CD14-positive monocyte (primary cell): ENCODE measurements around the gene ZNF638. TPM values are rescaled to one million over a fixed set of nuclear protein-coding genes. Genes with fewer than 3 reads are reported as not detected.
A peak's percentile ranks its signal among the peaks of the same experiment; 100 is the strongest.

Source experiments
- DNase-seq, 3 donors: peaks; one replicate each; pipeline ENCODE4 v3.0.0-alpha.2; 2011 to 2022
- H2AFZ ChIP-seq: 2 replicates; pipeline ENCODE4 v1.6.0; 2012; ENCODE audit warnings: mild to moderate bottlenecking, low read depth, low read length, inconsistent platforms; ENCODE audit not compliant: insufficient read depth, poor library complexity, severe bottlenecking
- H3K27ac ChIP-seq, 2 donors: 1 replicate in 1 of 2; 2 replicates in 1 of 2; pipeline ENCODE4 v1.5.1; 2012 to 2013; ENCODE audit warnings: low read length in 2 of 2, control low read depth in 1 of 2, inconsistent platforms in 1 of 2, low read depth in 1 of 2, mild to moderate bottlenecking in 1 of 2
- H3K27me3 ChIP-seq, 2 donors: one replicate each; pipeline versions ENCODE4 v1.6.0 to v1.6.1; 2011 to 2013; ENCODE audit warnings: low read length in 2 of 2; ENCODE audit not compliant: control insufficient read depth in 2 of 2, insufficient read depth in 2 of 2
- H3K36me3 ChIP-seq, 2 donors: replicated peaks in 1 of 2; 1 replicate in 1 of 2; 2 replicates in 1 of 2; pipeline versions ENCODE4 v1.5.1 to v1.6.1; 2012 to 2013; ENCODE audit warnings: low read length in 2 of 2, control low read depth in 1 of 2, inconsistent platforms in 1 of 2, mild to moderate bottlenecking in 1 of 2; ENCODE audit not compliant: insufficient read depth in 2 of 2, control insufficient read depth in 1 of 2
- H3K4me1 ChIP-seq, 2 donors: 1 replicate in 1 of 2; 2 replicates in 1 of 2; pipeline versions ENCODE4 v1.5.1 to v1.6.1; 2012 to 2013; ENCODE audit warnings: low read length in 2 of 2, control low read depth in 1 of 2, inconsistent platforms in 1 of 2, mild to moderate bottlenecking in 1 of 2, moderate library complexity in 1 of 2; ENCODE audit not compliant: insufficient read depth in 2 of 2, control insufficient read depth in 1 of 2
- H3K4me2 ChIP-seq: replicated peaks from 2 replicates; pipeline ENCODE3; 2012; ENCODE audit warnings: low read length, moderate library complexity, mild to moderate bottlenecking; ENCODE audit not compliant: poor library complexity, severe bottlenecking; ENCODE audit errors: extremely low read depth
- H3K4me3 ChIP-seq, 3 experiments: fragments of 200-600 bp in 1 of 3; sonication (generic) in 1 of 3; replicated peaks in 1 of 3; 1 replicate in 2 of 3; 2 replicates in 1 of 3; pipeline ENCODE4 v1.5.1; 2011 to 2013; ENCODE audit warnings: low read length in 3 of 3, mild to moderate bottlenecking in 3 of 3, control low read depth in 2 of 3, low read depth in 2 of 3, inconsistent platforms in 1 of 3, moderate library complexity in 1 of 3
- H3K79me2 ChIP-seq: 2 replicates; pipeline ENCODE4 v1.6.0; 2012; ENCODE audit warnings: mild to moderate bottlenecking, control low read depth, inconsistent platforms, low read length, moderate library complexity; ENCODE audit not compliant: insufficient read depth
- H3K9ac ChIP-seq: 2 replicates; pipeline ENCODE4 v1.6.0; 2017; ENCODE audit warnings: low read length, mild to moderate bottlenecking; ENCODE audit not compliant: insufficient read depth, poor library complexity, severe bottlenecking
- H3K9me3 ChIP-seq, 2 donors: replicated peaks in 1 of 2; 1 replicate in 1 of 2; 2 replicates in 1 of 2; pipeline versions ENCODE4 v1.5.1 to v1.6.1; 2012 to 2013; ENCODE audit warnings: low read length in 2 of 2, control low read depth in 1 of 2; ENCODE audit not compliant: control insufficient read depth in 1 of 2, insufficient read depth in 1 of 2
- H4K20me1 ChIP-seq: 2 replicates; pipeline ENCODE4 v1.6.0; 2012; ENCODE audit warnings: mild to moderate bottlenecking, low read length, control low read depth, moderate library complexity; ENCODE audit not compliant: insufficient read depth
- H3K27ac Mint-ChIP-seq, 7 donors: one replicate each; pipeline ENCODE4 v1.8.0; 2020; ENCODE audit warnings: mild to moderate bottlenecking in 7 of 7, mixed read lengths in 7 of 7, moderate library complexity in 6 of 7, inconsistent platforms in 2 of 7
- H3K27me3 Mint-ChIP-seq, 3 donors: one replicate each; pipeline ENCODE4 v1.8.0; 2021 to 2022; ENCODE audit warnings: low read depth in 3 of 3, mild to moderate bottlenecking in 3 of 3, mixed read lengths in 3 of 3, moderate library complexity in 3 of 3, inconsistent platforms in 1 of 3
- H3K36me3 Mint-ChIP-seq, 2 donors: one replicate each; pipeline ENCODE4 v1.8.0; 2020; ENCODE audit warnings: mixed read lengths in 2 of 2, inconsistent platforms in 1 of 2, mild to moderate bottlenecking in 1 of 2
- H3K4me1 Mint-ChIP-seq: one replicate; pipeline ENCODE4 v1.8.0; 2020; ENCODE audit warnings: mild to moderate bottlenecking, mixed read lengths
- H3K4me3 Mint-ChIP-seq, 2 donors: one replicate each; pipeline ENCODE4 v1.8.0; 2020; ENCODE audit warnings: mild to moderate bottlenecking in 2 of 2, mixed read lengths in 2 of 2, moderate library complexity in 1 of 2
- H3K9me3 Mint-ChIP-seq, 7 donors: one replicate each; pipeline ENCODE4 v1.8.0; 2020 to 2022; ENCODE audit warnings: mixed read lengths in 7 of 7, mild to moderate bottlenecking in 6 of 7, moderate library complexity in 6 of 7, inconsistent platforms in 2 of 7
- WGBS: methylation state at CpG from one replicate; pipeline ENCODE4 v1.1.5; 2013; ENCODE audit warnings: missing lambda C conversion rate; ENCODE audit not compliant: insufficient coverage; 5-methylcytosine and 5-hydroxymethylcytosine counted together
- intact Hi-C, 2 donors: fragments of 100-400 bp; cut with micrococcal nuclease; formaldehyde crosslinking; loops; one replicate each; pipeline versions ENCODE4 v1.15.0 to v1.15.1; 2023
- polyA plus RNA-seq, 3 donors: library from polyadenylated mRNA; depleted of rRNA in 1 of 3; unstranded in 2 of 3; stranded (reverse) in 1 of 3; fragments of 300-500 nt in 2 of 3; fragments of >200 nt in 1 of 3; fragmentation: Illumina TruSeq in 2 of 3; gene quantifications; 1 replicate in 2 of 3; 2 replicates in 1 of 3; pipeline ENCODE4 v1.2.3, GENCODE V29; 2012 to 2021
- TF ChIP-seq, protein P1 (sequence below): fragments of 200-600 bp; IDR thresholded peaks from one replicate; pipeline ENCODE4 v1.8.0; 2022; ENCODE audit warnings: antibody characterized with exemption, mild to moderate bottlenecking

The ZNF638 gene
- polyA plus RNA-seq, 3 donors: 19.1 to 64.6 (median 22.4) TPM

DNA sequence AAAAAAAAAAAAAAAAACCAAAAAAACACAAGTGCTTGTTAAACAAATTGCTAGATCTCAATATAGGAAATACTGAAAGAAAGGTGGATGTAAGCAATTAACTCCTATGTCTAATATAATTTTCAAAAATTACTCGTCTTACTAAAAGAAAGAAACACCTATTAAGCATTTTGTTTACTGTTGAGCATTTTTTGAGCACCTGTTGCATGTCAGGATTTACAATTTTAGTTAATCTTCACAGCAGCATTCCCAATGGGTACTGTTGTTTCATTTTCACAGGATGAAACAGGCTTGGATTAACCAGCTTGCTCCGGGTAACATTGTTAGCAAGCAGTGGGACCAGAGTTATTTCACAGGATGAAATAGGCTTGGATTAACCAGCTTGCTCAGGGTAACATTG, 4.8 kb downstream of the ZNF638 start:
- Histone ChIP-seq H4K20me1 (peaks cover 67% of the 10 kb centered on the region), H3K79me2 (peaks cover 99% of the 10 kb centered on the region), H3K27ac (peak overlapping the region in 1 of 2 donors; percentile 55), H3K4me1 (peaks cover 17 to 35% of the 10 kb centered on the region in 2 donors), H3K4me2 (no peak overlapping the region), H3K9ac (no peak overlapping the region), H3K36me3 (peaks cover 3 to 35% of the 10 kb centered on the region in 2 donors), H3K27me3 (no peaks in the 10 kb centered on the region), H3K4me3 (no peak overlapping the region), H3K9me3 (no peaks in the 10 kb centered on the region), H2AFZ (no peak overlapping the region)
- 92% methylated on average over 1 of the region's 2 CpGs for WGBS
- H3K9me3 Mint-ChIP-seq: no peaks in the 10 kb centered on the region
- peak overlapping the region in 1 of 7 donors; percentile 78 for H3K27ac Mint-ChIP-seq
- H3K4me1 Mint-ChIP-seq: peaks cover 45% of the 10 kb centered on the region
- intact Hi-C loops: no loop called here
- H3K27me3 Mint-ChIP-seq: no peaks in the 10 kb centered on the region
- no peak overlapping the region for H3K4me3 Mint-ChIP-seq
- TF ChIP-seq, protein P1, sequence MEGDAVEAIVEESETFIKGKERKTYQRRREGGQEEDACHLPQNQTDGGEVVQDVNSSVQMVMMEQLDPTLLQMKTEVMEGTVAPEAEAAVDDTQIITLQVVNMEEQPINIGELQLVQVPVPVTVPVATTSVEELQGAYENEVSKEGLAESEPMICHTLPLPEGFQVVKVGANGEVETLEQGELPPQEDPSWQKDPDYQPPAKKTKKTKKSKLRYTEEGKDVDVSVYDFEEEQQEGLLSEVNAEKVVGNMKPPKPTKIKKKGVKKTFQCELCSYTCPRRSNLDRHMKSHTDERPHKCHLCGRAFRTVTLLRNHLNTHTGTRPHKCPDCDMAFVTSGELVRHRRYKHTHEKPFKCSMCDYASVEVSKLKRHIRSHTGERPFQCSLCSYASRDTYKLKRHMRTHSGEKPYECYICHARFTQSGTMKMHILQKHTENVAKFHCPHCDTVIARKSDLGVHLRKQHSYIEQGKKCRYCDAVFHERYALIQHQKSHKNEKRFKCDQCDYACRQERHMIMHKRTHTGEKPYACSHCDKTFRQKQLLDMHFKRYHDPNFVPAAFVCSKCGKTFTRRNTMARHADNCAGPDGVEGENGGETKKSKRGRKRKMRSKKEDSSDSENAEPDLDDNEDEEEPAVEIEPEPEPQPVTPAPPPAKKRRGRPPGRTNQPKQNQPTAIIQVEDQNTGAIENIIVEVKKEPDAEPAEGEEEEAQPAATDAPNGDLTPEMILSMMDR: no peak
- peaks cover 9 to 28% of the 10 kb centered on the region in 2 donors for H3K36me3 Mint-ChIP-seq
- DNase-seq: no peak

DNA sequence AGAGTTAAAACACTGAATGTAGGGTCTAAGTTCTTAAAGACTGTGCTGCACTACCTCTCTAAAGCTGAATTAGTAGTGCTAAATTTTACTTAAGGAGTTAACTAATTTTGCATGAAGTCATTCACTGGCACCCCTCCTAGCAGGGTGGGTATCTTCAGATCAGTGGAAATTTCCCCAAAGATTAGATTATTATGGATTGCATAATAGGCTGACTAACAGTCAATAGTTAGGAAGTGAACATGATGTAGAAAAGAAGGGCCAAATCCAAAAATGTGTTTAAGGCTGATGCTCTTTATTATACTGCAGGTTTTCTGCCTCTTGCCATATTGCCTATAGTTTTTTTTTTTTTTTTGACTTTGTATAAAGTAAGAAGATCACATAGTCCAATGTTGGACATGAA, 5.2 kb downstream of the ZNF638 start:
- no peaks in the 10 kb centered on the region for H3K9me3 ChIP-seq
- no peak overlapping the region for H3K9ac ChIP-seq
- H3K79me2 ChIP-seq: peaks cover 100% of the 10 kb centered on the region
- Mint-ChIP-seq H3K4me3 (no peak overlapping the region), H3K9me3 (no peaks in the 10 kb centered on the region), H3K4me1 (peaks cover 45% of the 10 kb centered on the region), H3K27ac (peak overlapping the region in 1 of 7 donors; percentile 61), H3K27me3 (no peaks in the 10 kb centered on the region), H3K36me3 (peaks cover 9 to 30% of the 10 kb centered on the region in 2 donors)
- intact Hi-C loops: no loop called here
- H4K20me1 ChIP-seq: peaks cover 72% of the 10 kb centered on the region
- H3K4me3 ChIP-seq: no peak overlapping the region
- no peak overlapping the region for H2AFZ ChIP-seq
- peaks cover 17 to 35% of the 10 kb centered on the region in 2 donors for H3K4me1 ChIP-seq
- H3K27ac ChIP-seq: peak overlapping the region in 1 of 2 donors; percentile 55
- peaks cover 3 to 40% of the 10 kb centered on the region in 2 donors for H3K36me3 ChIP-seq
- H3K27me3 ChIP-seq: no peaks in the 10 kb centered on the region
- DNase-seq: peak in 2 of 3 donors; percentile 19 to 34
- TF ChIP-seq, protein P1: no peak
- H3K4me2 ChIP-seq: no peak overlapping the region
